HT1080 (cell line): ENCODE measurements around the gene DACT1. TPM values are rescaled to one million over a fixed set of nuclear protein-coding genes. Genes with fewer than 3 reads are reported as not detected.

Source experiments
- DNase-seq: peaks from one replicate; pipeline ENCODE4 v3.0.0-alpha.2; 2015; ENCODE audit warnings: low read depth
- total RNA-seq: library from RNA; depleted of rRNA; stranded (reverse); fragments of >200 nt; shearing (Covaris generic); gene quantifications from 2 replicates; pipeline ENCODE4 v1.2.3, GENCODE V29; 2014

DACT1 gene
- total RNA-seq, 1 experiment from 2014 or later, result not detected

- no peak for DNase-seq
Measured at GRCh38 chr14:58665773-58666500, 28.2 kb downstream of the DACT1 start.

GRCh38 chr14:58666737-58667136, 29.0 kb downstream of the DACT1 start:
- no peak for DNase-seq

- DNase-seq, result no peak
Measured at GRCh38 chr14:58667900-58668299, 30.1 kb downstream of the DACT1 start.

GRCh38 chr14:58668848-58669480, 31.2 kb downstream of the DACT1 start:
- no peak for DNase-seq

GRCh38 chr14:58669556-58670200, 31.9 kb downstream of the DACT1 start:
- no peak for DNase-seq

GRCh38 chr14:58671024-58671423, 33.3 kb downstream of the DACT1 start:
- DNase-seq, result no peak

GRCh38 chr14:58671436-58671835, 33.7 kb downstream of the DACT1 start:
- no peak for DNase-seq

GRCh38 chr14:58673722-58674121, 36.0 kb downstream of the DACT1 start:
- no peak for DNase-seq

GRCh38 chr14:58677001-58677400, 39.2 kb downstream of the DACT1 start:
- DNase-seq, result no peak

GRCh38 chr14:58677517-58677916, 39.8 kb downstream of the DACT1 start:
- DNase-seq, result no peak

- no peak for DNase-seq
Measured at GRCh38 chr14:58677996-58678395, 40.2 kb downstream of the DACT1 start.

- DNase-seq, result no peak
Measured at GRCh38 chr14:58680698-58681097, 42.9 kb downstream of the DACT1 start.

GRCh38 chr14:58687232-58687795, 49.6 kb downstream of the DACT1 start:
- DNase-seq, result no peak

GRCh38 chr14:58690801-58691516, 53.2 kb downstream of the DACT1 start:
- no peak for DNase-seq

GRCh38 chr14:58693048-58693447, 55.3 kb downstream of the DACT1 start:
- DNase-seq, result no peak

- no peak for DNase-seq
Measured at GRCh38 chr14:58695514-58695913, 57.8 kb downstream of the DACT1 start.

GRCh38 chr14:58697266-58697929, 59.6 kb downstream of the DACT1 start:
- no peak for DNase-seq
